ENCODE data around the gene ZNF8.

DNA sequence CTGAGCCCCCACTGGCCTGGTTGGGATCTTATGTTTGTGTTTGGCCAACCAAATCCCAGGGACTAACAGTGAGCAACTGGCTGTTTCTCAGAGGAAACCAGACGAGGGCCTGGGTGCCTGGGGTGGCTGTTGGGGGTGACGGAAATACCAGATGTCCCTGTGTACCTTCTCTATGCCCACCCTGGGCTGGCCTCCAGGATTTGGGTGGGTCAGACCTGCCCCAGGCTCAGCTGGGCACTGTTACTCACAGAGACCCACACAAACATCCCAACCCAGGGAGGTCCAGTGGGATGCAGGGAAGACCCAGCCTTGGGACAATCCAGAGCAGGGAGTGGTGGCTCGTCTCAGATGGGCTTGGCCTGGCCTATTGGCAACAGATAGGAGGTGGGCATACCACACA is 56.9 kb downstream of the ZNF8 start:
- TF ChIP-seq POLR2A (IDR thresholded peaks at IDR 0.05), result no peak
- TF ChIP-seq, protein P1, sequence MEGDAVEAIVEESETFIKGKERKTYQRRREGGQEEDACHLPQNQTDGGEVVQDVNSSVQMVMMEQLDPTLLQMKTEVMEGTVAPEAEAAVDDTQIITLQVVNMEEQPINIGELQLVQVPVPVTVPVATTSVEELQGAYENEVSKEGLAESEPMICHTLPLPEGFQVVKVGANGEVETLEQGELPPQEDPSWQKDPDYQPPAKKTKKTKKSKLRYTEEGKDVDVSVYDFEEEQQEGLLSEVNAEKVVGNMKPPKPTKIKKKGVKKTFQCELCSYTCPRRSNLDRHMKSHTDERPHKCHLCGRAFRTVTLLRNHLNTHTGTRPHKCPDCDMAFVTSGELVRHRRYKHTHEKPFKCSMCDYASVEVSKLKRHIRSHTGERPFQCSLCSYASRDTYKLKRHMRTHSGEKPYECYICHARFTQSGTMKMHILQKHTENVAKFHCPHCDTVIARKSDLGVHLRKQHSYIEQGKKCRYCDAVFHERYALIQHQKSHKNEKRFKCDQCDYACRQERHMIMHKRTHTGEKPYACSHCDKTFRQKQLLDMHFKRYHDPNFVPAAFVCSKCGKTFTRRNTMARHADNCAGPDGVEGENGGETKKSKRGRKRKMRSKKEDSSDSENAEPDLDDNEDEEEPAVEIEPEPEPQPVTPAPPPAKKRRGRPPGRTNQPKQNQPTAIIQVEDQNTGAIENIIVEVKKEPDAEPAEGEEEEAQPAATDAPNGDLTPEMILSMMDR (IDR thresholded peaks at IDR 0.05), result no peak
- no peak for TF ChIP-seq POLR2AphosphoS5 (IDR thresholded peaks at IDR 0.05)
